Uterus (tissue), 4 donors: ENCODE results near the gene PSTPIP1. TPM values are rescaled to one million over a fixed set of nuclear protein-coding genes. Genes with fewer than 3 reads are reported as not detected.

Source experiments
- DNase-seq, 2 donors: peaks; one replicate each; pipeline ENCODE4 v3.0.0-alpha.2; 2019 to 2020
- H3K27ac ChIP-seq, 2 donors: fragments of 200-600 bp; sonication (generic); 1 replicate in 1 of 2; 2 replicates in 1 of 2; pipeline ENCODE4 v1.5.1; 2016 to 2018
- H3K27me3 ChIP-seq, 2 donors: fragments of 200-600 bp; sonication (generic); one replicate each; pipeline ENCODE4 v1.5.1; 2018 to 2019; ENCODE audit warnings: control low read depth in 1 of 2
- H3K36me3 ChIP-seq, 2 donors: fragments of 200-600 bp; sonication (generic); one replicate each; pipeline ENCODE4 v1.5.1; 2019; ENCODE audit warnings: control low read depth in 1 of 2
- H3K4me1 ChIP-seq, 2 donors: fragments of 200-600 bp; sonication (generic); one replicate each; pipeline ENCODE4 v1.5.1; 2018 to 2019; ENCODE audit warnings: control low read depth in 1 of 2
- H3K4me3 ChIP-seq, 2 donors: fragments of 200-600 bp; sonication (generic); 1 replicate in 1 of 2; 2 replicates in 1 of 2; pipeline ENCODE4 v1.5.1; 2018 to 2019; ENCODE audit warnings: mild to moderate bottlenecking in 1 of 2
- H3K9me3 ChIP-seq, 2 donors: fragments of 200-600 bp; sonication (generic); one replicate each; pipeline ENCODE4 v1.5.1; 2019; ENCODE audit warnings: control low read depth in 1 of 2
- CTCF ChIP-seq, 4 experiments: fragments of 200-600 bp in 2 of 4; fragments of 450-650 bp in 2 of 4; sonication (generic) in 2 of 4; IDR thresholded peaks; one replicate each; pipeline ENCODE4 v1.5.1; 2016 to 2019; ENCODE audit warnings: antibody characterized with exemption in 4 of 4, mild to moderate bottlenecking in 2 of 4, moderate library complexity in 1 of 4
- POLR2A ChIP-seq, 2 donors: fragments of 450-650 bp; IDR thresholded peaks; one replicate each; pipeline ENCODE4 v1.6.1; 2016; ENCODE audit warnings: antibody characterized with exemption in 2 of 2, mild to moderate bottlenecking in 1 of 2, moderate library complexity in 1 of 2
- intact Hi-C: fragments of 100-400 bp; cut with DNase I; formaldehyde crosslinking; loops from one replicate; pipeline ENCODE4 v1.15.1; 2023; ENCODE audit warnings: low total_unique reads
- total RNA-seq, 4 donors: library from RNA; depleted of rRNA in 3 of 4; stranded (reverse); fragments of >200 nt in 3 of 4; gene quantifications; one replicate each; pipeline versions ENCODE4 v1.1.0 to v1.2.4, GENCODE V29; 2014 to 2023
- donor health status: DM: yes; HTN: yes; CAD: no.

The PSTPIP1 gene
- total RNA-seq, 4 donors from 2014 or later = 1.3 to 10.0 (median 4.7) TPM; not detected in 1

- Histone ChIP-seq H3K27ac (no peak overlapping the region), H3K36me3 (no peaks in the 10 kb centered on the region), H3K27me3 (no peaks in the 10 kb centered on the region), H3K4me1 (no peaks in the 10 kb centered on the region), H3K9me3 (no peaks in the 10 kb centered on the region), H3K4me3 (no peak overlapping the region)
- TF ChIP-seq CTCF (IDR thresholded peaks at IDR 0.05) (no peak), POLR2A (IDR thresholded peaks at IDR 0.05) (no peak)
- intact Hi-C loops = no loop called here
- DNase-seq = no peak
Measured at GRCh38 chr15:77038312-77039216, 43.6 kb downstream of the PSTPIP1 start.

- intact Hi-C loops = no loop called here
- TF ChIP-seq POLR2A (IDR thresholded peaks at IDR 0.05) (no peak), CTCF (IDR thresholded peaks at IDR 0.05) (no peak)
- H3K27me3 ChIP-seq = no peaks in the 10 kb centered on the region
- no peaks in the 10 kb centered on the region for H3K4me1 ChIP-seq
- H3K27ac ChIP-seq = no peak overlapping the region
- DNase-seq = no peak
- H3K9me3 ChIP-seq = no peaks in the 10 kb centered on the region
- no peak overlapping the region for H3K4me3 ChIP-seq
- H3K36me3 ChIP-seq = no peaks in the 10 kb centered on the region
Measured at GRCh38 chr15:77039217-77039533, 44.2 kb downstream of the PSTPIP1 start.

GRCh38 chr15:77039848-77040247 lies 44.9 kb downstream of the PSTPIP1 start:
- no peaks in the 10 kb centered on the region for H3K27me3 ChIP-seq
- no peak for TF ChIP-seq CTCF (IDR thresholded peaks at IDR 0.05)
- TF ChIP-seq POLR2A (IDR thresholded peaks at IDR 0.05) = no peak
- H3K27ac ChIP-seq = no peak overlapping the region
- no peaks in the 10 kb centered on the region for H3K4me1 ChIP-seq
- no peak for DNase-seq
- intact Hi-C loops = no loop called here
- H3K4me3 ChIP-seq = no peak overlapping the region
- no peaks in the 10 kb centered on the region for H3K9me3 ChIP-seq
- H3K36me3 ChIP-seq = no peaks in the 10 kb centered on the region

GRCh38 chr15:77040673-77041072 lies 45.7 kb downstream of the PSTPIP1 start:
- H3K4me3 ChIP-seq = no peak overlapping the region
- no peaks in the 10 kb centered on the region for H3K9me3 ChIP-seq
- no peaks in the 10 kb centered on the region for H3K4me1 ChIP-seq
- no peak overlapping the region for H3K27ac ChIP-seq
- no peaks in the 10 kb centered on the region for H3K27me3 ChIP-seq
- intact Hi-C loops = no loop called here
- DNase-seq = no peak
- TF ChIP-seq CTCF (IDR thresholded peaks at IDR 0.05) (no peak), POLR2A (IDR thresholded peaks at IDR 0.05) (no peak)
- no peaks in the 10 kb centered on the region for H3K36me3 ChIP-seq

GRCh38 chr15:77042245-77042919 lies 47.5 kb downstream of the PSTPIP1 start:
- H3K36me3 ChIP-seq = no peaks in the 10 kb centered on the region
- DNase-seq = no peak

More at GRCh38 chr15:77042245-77042919, 47.5 kb downstream of the PSTPIP1 start:
- intact Hi-C loops = no loop called here
- no peak overlapping the region for H3K4me3 ChIP-seq
- TF ChIP-seq CTCF (IDR thresholded peaks at IDR 0.05) = no peak
- no peak for TF ChIP-seq POLR2A (IDR thresholded peaks at IDR 0.05)
- H3K9me3 ChIP-seq = no peaks in the 10 kb centered on the region
- no peaks in the 10 kb centered on the region for H3K27me3 ChIP-seq
- H3K4me1 ChIP-seq = no peaks in the 10 kb centered on the region
- no peak overlapping the region for H3K27ac ChIP-seq
